Keratinocyte (primary cell): ENCODE results near the gene MLLT1. TPM values are rescaled to one million over a fixed set of nuclear protein-coding genes. Genes with fewer than 3 reads are reported as not detected.

Experiments
- DNase-seq: peaks from one replicate; pipeline ENCODE4 v3.0.0-alpha.2; 2011; ENCODE audit warnings: low read depth, missing footprints, low spot score
- FAIRE-seq: peaks from 2 replicates; lab custom pipeline; 2011; peaks lifted over from hg19 to GRCh38; lab: Jason Lieb, UNC
- H2AFZ ChIP-seq: 2 replicates; pipeline ENCODE4 v1.6.0; 2012; ENCODE audit warnings: low read length, control low read depth, inconsistent platforms; ENCODE audit not compliant: control insufficient read depth
- H3K27ac ChIP-seq: 2 replicates; pipeline ENCODE4 v1.5.1; 2011; ENCODE audit warnings: low read length; ENCODE audit not compliant: control insufficient read depth, insufficient read depth
- H3K27me3 ChIP-seq: 3 replicates; pipeline ENCODE4 v1.6.0; 2011; ENCODE audit warnings: low read length; ENCODE audit not compliant: control insufficient read depth, insufficient read depth; ENCODE audit errors: extremely low read depth
- H3K36me3 ChIP-seq, 2 experiments: 2 replicates in 1 of 2; 3 replicates in 1 of 2; pipeline ENCODE4 v1.5.1; 2011; ENCODE audit warnings: low read length in 2 of 2, mild to moderate bottlenecking in 1 of 2; ENCODE audit not compliant: control insufficient read depth in 2 of 2, insufficient read depth in 2 of 2; ENCODE audit errors: extremely low read depth in 1 of 2
- H3K4me1 ChIP-seq: 3 replicates; pipeline ENCODE4 v1.5.1; 2011; ENCODE audit warnings: low read length; ENCODE audit not compliant: control insufficient read depth, insufficient read depth; ENCODE audit errors: extremely low read depth
- H3K4me2 ChIP-seq: 3 replicates; pipeline ENCODE4 v1.6.0; 2011; ENCODE audit warnings: low read depth, low read length; ENCODE audit not compliant: control insufficient read depth, insufficient read depth; ENCODE audit errors: extremely low read depth
- H3K4me3 ChIP-seq, 3 experiments: fragments of 200-600 bp in 1 of 3; sonication (generic) in 1 of 3; 2 replicates in 2 of 3; 3 replicates in 1 of 3; pipeline ENCODE4 v1.5.1; 2011 to 2016; ENCODE audit warnings: low read length in 3 of 3, mild to moderate bottlenecking in 3 of 3, control low read depth in 2 of 3, inconsistent platforms in 1 of 3, low read depth in 1 of 3, mixed read lengths in 1 of 3, mixed run types in 1 of 3, moderate library complexity in 1 of 3; ENCODE audit not compliant: control insufficient read depth in 2 of 3, insufficient read depth in 2 of 3; ENCODE audit errors: extremely low read depth in 1 of 3
- H3K79me2 ChIP-seq: 2 replicates; pipeline ENCODE4 v1.6.0; 2012; ENCODE audit warnings: low read length; ENCODE audit not compliant: control insufficient read depth, insufficient read depth
- H3K9ac ChIP-seq: 3 replicates; pipeline ENCODE4 v1.6.0; 2011; ENCODE audit warnings: low read length; ENCODE audit not compliant: control insufficient read depth, insufficient read depth; ENCODE audit errors: extremely low read depth
- H3K9me1 ChIP-seq: 3 replicates; pipeline ENCODE4 v1.6.0; 2011; ENCODE audit warnings: low read length; ENCODE audit not compliant: control insufficient read depth, insufficient read depth; ENCODE audit errors: extremely low read depth
- H3K9me3 ChIP-seq: 2 replicates; pipeline ENCODE4 v1.5.1; 2012; ENCODE audit warnings: low read depth, low read length; ENCODE audit not compliant: control insufficient read depth
- H4K20me1 ChIP-seq: 3 replicates; pipeline ENCODE4 v1.6.0; 2011; ENCODE audit warnings: low read length; ENCODE audit not compliant: control insufficient read depth, insufficient read depth; ENCODE audit errors: extremely low read depth
- EZH2 ChIP-seq: IDR thresholded peaks from one replicate; pipeline ENCODE4 v1.6.1; 2012; ENCODE audit warnings: inconsistent platforms, mild to moderate bottlenecking, low read length, moderate library complexity
- dilution Hi-C: fragments of 300-500 bp; cut with MboI; formaldehyde crosslinking; loops from one replicate; pipeline ENCODE4 v1.7.0; 2020; ENCODE audit warnings: low sequenced_read_pairs; ENCODE audit not compliant: extremely low pct_ligation_motif_present
- polyA plus RNA-seq, 5 experiments: library from polyadenylated mRNA; depleted of rRNA in 3 of 5; stranded (reverse) in 3 of 5; stranded (forward) in 1 of 5; unstranded in 1 of 5; fragments of >200 nt; gene quantifications; 1 replicate in 1 of 5; 2 replicates in 3 of 5; 3 replicates in 1 of 5; pipeline versions ENCODE4 v1.2.1 to v1.2.3, GENCODE V29; 2011 to 2012; ENCODE audit warnings: missing spikeins in 2 of 5, low read depth in 1 of 5, low replicate concordance in 1 of 5
- TF ChIP-seq, protein P1 (sequence below), 3 experiments: IDR thresholded peaks in 1 of 3; conservative IDR thresholded peaks in 1 of 3; optimal IDR thresholded peaks in 1 of 3; 2 replicates in 2 of 3; 3 replicates in 1 of 3; pipeline versions ENCODE3 to v1.5.1; 2011; ENCODE audit warnings: low read length in 3 of 3, mild to moderate bottlenecking in 3 of 3, moderate library complexity in 2 of 3, control low read depth in 1 of 3, inconsistent platforms in 1 of 3; ENCODE audit not compliant: insufficient read depth in 2 of 3; ENCODE audit errors: extremely low read depth in 1 of 3

Gene MLLT1
- polyA plus RNA-seq, 1 donor (not counting 4 experiments of a cell fraction or from before 2014, with no cell fraction given): 8.3 TPM

DNA sequence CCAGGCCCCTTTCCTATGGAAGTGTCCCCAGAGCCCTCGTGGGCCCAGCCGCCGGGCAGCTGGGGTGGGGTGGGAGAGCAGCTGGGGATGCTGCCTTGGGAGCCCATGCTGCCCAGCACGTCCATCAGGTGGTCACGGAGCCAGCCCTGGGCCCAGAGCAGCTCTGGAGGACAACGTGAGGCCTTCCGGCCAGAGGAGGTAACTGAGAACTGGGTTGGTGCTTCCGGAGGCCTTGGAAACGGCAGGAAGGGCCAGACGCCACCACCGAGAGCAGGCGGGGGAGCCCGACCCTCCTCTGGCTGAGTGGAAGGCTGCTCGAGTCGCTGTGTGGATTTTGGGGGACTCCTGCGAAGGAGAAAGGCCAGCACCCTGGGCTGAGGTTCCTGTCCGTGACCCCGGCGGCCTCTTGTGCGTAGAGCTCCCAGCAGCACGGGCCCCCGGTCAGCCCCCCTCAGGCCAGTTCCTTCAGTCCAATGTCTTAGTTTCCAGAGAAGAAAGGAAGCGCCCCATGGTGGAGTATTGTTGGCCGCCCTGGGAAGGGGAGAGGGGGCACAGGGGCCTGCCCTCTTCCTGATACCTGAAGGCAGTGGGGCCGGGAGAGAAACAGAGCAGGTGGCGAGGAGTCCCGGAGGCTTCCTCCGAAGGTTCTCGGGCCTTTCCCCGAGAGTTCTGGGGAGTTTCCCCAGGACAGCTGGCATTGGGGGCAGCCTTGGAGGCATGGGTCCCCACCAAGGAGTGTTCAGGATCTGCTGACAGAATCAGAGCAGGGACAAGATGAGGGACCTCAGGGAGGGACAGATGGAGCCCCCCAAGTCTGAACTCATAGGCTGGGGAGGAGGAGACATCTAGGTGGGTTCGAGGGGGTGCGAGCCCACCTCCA is 68.8 kb downstream of the MLLT1 start:
- Histone ChIP-seq H3K79me2 (no peaks in the 10 kb centered on the region), H3K27ac (no peak overlapping the region), H3K9ac (no peak overlapping the region), H3K4me3 (no peak overlapping the region), H3K4me2 (no peak overlapping the region), H3K9me3 (no peaks in the 10 kb centered on the region), H2AFZ (no peak overlapping the region), H4K20me1 (no peaks in the 10 kb centered on the region), H3K9me1 (no peaks in the 10 kb centered on the region), H3K27me3 (no peaks in the 10 kb centered on the region), H3K4me1 (no peaks in the 10 kb centered on the region), H3K36me3 (peaks cover 0 to 3% of the 10 kb centered on the region in 2 experiments)
- no peak for TF ChIP-seq EZH2
- TF ChIP-seq, protein P1, sequence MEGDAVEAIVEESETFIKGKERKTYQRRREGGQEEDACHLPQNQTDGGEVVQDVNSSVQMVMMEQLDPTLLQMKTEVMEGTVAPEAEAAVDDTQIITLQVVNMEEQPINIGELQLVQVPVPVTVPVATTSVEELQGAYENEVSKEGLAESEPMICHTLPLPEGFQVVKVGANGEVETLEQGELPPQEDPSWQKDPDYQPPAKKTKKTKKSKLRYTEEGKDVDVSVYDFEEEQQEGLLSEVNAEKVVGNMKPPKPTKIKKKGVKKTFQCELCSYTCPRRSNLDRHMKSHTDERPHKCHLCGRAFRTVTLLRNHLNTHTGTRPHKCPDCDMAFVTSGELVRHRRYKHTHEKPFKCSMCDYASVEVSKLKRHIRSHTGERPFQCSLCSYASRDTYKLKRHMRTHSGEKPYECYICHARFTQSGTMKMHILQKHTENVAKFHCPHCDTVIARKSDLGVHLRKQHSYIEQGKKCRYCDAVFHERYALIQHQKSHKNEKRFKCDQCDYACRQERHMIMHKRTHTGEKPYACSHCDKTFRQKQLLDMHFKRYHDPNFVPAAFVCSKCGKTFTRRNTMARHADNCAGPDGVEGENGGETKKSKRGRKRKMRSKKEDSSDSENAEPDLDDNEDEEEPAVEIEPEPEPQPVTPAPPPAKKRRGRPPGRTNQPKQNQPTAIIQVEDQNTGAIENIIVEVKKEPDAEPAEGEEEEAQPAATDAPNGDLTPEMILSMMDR (optimal IDR thresholded peaks at IDR 0.05 in 1 of 3, IDR thresholded peaks at IDR 0.05 in 1 of 3, conservative IDR thresholded peaks at IDR 0.05 in 1 of 3; ENCODE audit: extremely low read depth in 1 of 3, insufficient read depth in 2 of 3, low read length in 3 of 3): no peak
- dilution Hi-C loops: no loop called here
- DNase-seq: no peak
- no peak for FAIRE-seq

DNA sequence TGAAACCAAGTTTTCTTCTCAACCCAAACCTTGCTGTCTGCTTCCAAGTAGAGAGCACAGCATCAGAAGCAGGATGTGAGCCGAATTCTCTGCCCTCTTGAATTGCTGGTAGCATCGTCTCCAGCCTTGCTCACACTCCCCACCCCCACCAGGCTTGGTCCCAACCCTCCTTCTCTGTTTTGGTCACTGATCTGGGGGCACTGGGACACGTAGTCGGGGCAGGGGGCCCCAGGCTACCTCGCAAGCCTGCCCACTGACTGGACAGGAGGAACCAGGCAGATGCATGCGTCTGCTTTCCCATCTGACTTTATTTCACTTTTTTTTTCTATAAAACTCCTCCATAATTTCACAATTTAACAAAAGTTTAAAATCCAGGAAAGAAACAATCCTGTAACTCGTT is 69.7 kb downstream of the MLLT1 start:
- Histone ChIP-seq H3K79me2 (no peaks in the 10 kb centered on the region), H3K9ac (no peak overlapping the region), H3K4me2 (no peak overlapping the region), H3K36me3 (peaks cover 0 to 3% of the 10 kb centered on the region in 2 experiments), H2AFZ (no peak overlapping the region), H3K27ac (no peak overlapping the region), H3K4me3 (no peak overlapping the region), H3K9me1 (no peaks in the 10 kb centered on the region), H3K9me3 (no peaks in the 10 kb centered on the region), H3K27me3 (no peaks in the 10 kb centered on the region), H3K4me1 (no peaks in the 10 kb centered on the region), H4K20me1 (no peaks in the 10 kb centered on the region)
- TF ChIP-seq, protein P1 (optimal IDR thresholded peaks at IDR 0.05 in 1 of 3, IDR thresholded peaks at IDR 0.05 in 1 of 3, conservative IDR thresholded peaks at IDR 0.05 in 1 of 3; ENCODE audit: extremely low read depth in 1 of 3, insufficient read depth in 2 of 3, low read length in 3 of 3): no peak
- no peak for TF ChIP-seq EZH2
- dilution Hi-C loops: no loop called here
- DNase-seq (no peak), FAIRE-seq (no peak)
